Medulla oblongata (tissue), 1 donor: Measurements from ENCODE around the gene RNF121.

Experiments
- DNase-seq: peaks from one replicate; pipeline ENCODE4 v3.0.0-alpha.2; 2015; ENCODE audit errors: extremely low spot score

Gene RNF121

DNA sequence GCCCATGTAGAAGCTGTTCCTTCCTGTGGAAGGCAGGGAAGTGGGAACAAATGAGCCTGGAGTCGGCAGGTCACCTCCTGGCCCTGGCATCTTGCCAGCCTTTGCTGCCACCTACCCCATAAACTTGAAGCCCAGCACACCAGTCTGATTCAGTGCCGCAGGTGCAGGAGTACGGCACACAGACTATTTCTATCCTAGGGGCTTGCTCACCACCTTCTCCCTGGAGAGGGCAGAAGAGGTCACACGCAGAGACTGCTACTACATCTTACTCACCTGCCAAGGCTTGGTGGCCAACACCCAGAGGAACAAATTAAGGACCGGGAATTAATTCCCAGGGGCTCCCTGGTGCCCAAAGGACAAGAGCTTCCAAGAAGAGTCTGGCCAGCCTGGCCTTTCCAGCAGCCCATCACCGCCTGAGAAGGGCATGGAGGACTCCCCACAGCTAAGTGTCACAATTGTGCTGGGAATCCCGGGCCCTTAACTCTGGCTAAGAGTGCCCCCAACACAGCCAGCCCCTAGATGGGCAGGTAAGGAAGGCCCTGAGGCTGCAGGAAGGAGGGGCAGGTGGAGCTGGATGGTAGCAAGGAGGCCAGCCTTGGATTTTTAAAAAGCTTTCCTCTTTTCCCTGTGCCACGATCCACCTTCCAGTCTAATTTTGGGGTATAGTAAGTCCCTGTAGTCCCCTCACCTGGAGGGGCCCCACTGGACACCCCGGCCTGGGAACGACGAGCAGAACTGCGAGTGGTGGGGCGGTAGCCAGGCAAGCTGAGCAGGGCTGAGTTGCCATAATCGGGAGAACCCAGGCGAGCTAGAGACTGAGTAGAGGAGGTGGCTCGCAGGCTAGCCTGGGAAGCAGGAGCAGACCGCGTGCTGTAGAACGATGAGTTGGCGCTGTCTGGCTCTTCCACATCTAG is 76.8 kb downstream of the RNF121 start:
- DNase-seq, result no peak

- no peak for DNase-seq
Measured at GRCh38 chr11:72006309-72007088, 77.7 kb downstream of the RNF121 start.

GRCh38 chr11:72007089-72007476 is 78.2 kb downstream of the RNF121 start:
- no peak for DNase-seq

- DNase-seq, result no peak
Measured at GRCh38 chr11:72007587-72007986, 78.7 kb downstream of the RNF121 start.

- DNase-seq, result no peak
Measured at GRCh38 chr11:72008728-72009127, 79.9 kb downstream of the RNF121 start.

DNA sequence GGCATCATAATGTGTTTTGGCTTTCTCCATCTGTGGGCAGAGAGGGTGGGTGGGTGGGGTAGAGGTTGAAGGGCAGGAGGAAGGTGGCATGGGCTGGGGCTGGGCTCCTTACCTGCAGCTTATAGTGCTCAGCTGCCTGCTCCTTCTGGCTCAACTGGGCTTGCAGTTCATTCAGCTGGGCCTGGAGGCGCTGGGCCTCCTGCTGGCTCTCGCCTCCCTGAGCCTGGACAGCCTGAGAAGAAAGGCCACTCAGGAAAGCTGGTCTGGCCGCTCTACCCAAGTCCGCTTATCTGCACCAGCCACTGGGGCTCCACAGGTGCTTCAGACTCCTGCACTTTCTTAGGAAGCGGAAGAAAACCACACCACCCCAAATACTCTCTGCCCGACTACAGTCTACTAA is 80.3 kb downstream of the RNF121 start:
- no peak for DNase-seq

- peak; percentile 51 for DNase-seq
Measured at GRCh38 chr11:72010529-72011233, 81.8 kb downstream of the RNF121 start.

GRCh38 chr11:72012091-72012630 is 83.3 kb downstream of the RNF121 start:
- DNase-seq, result no peak

GRCh38 chr11:72012897-72013721 is 84.3 kb downstream of the RNF121 start:
- DNase-seq, result peak; percentile 76

- no peak for DNase-seq
Measured at GRCh38 chr11:72013765-72014711, 85.2 kb downstream of the RNF121 start.

GRCh38 chr11:72014761-72015320 is 86.0 kb downstream of the RNF121 start:
- DNase-seq, result no peak

GRCh38 chr11:72015511-72016061 is 86.7 kb downstream of the RNF121 start:
- DNase-seq, result no peak

DNA sequence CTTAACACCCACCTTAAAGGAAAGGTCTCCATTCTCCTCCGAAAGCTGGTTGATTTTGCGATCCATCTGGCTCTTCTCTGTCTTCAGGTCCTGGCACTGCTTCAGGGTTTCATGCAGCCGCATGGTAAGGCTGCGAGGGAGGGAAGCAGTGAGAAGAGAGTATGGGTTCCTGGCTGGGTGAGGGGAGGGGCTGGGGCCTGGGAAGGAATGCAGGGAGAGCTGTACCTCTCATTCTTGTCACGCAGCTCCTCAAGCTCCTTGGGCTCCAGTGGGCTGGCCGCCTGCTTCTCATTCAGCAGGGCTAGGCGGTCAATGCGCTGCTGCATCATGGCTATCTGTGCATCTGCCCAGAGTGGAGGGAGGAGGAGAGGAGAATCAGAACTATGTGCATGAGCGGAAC is 89.3 kb downstream of the RNF121 start:
- DNase-seq, result no peak

- DNase-seq, result no peak
Measured at GRCh38 chr11:72023335-72023734, 94.5 kb downstream of the RNF121 start.

DNA sequence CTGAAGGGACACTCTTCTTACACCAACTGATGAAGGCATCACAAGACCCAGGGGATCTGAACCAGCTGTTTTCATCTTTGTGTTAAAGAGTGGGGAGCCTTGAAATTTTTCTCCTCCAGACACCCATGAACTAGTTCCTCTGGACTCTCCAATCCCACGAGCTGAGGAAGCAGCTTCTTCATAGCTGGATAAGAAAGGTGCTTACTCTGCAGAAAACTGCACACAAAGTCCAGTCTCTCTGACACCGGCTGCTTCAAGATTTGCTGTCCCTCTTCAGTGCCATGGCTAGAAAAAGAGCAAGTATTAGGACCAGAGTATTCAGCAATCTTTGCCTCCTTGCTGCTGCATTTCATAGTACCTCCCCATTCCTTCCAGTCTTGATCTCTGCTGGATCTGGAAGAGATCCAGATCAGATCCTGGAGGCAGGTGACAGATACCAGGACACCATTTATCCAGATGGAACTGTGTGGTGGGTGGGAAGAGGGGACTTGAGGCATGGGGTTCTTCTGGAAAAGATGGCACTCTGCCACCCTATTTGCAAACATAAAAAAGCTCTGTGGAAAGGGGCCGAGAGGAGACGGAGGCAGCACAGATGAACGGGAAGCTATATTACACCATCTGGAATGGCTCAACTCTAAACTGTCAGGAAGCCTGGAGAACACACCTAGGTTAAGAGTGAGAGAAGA is 95.4 kb downstream of the RNF121 start:
- DNase-seq, result no peak

- DNase-seq, result peak; percentile 30
Measured at GRCh38 chr11:72026090-72026489, 97.2 kb downstream of the RNF121 start.

- DNase-seq, result no peak
Measured at GRCh38 chr11:72030472-72031045, 101.7 kb downstream of the RNF121 start.

DNA sequence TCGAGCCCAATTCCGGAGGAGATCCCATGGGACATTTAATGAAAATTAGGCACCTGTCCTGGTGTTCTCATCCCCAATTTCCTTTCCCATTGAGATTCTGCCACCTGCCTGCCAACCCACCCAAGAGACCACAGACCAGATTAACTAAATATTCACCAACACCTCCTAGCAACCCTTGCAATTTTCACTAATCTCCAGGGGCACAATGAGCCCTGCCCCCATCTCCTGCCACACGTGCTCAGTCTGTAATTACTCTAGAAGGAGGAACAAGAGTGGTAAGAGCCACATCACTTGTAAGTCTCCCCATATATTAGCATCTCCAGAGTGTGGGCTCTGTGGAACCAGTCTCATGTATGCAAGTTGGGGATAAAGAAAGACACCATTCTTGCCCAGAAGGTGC is 107.8 kb downstream of the RNF121 start:
- DNase-seq, result no peak
